Measurements from ENCODE around the gene BPIFA1.
A peak's percentile ranks its signal among the peaks of the same experiment; 100 is the strongest.

BPIFA1 gene

GRCh38 chr20:33235696-33236095, at the start of gene BPIFA1:
Gene BPIFA1 (plus strand): TSS chr20:33235996. CDS start chr20:33237712, 1,716 bp downstream.
- peaks cover 21% of the 10 kb centered on the region for H3K27me3 Mint-ChIP-seq
- no peaks in the 10 kb centered on the region for H3K9me3 Mint-ChIP-seq
- H3K4me3 Mint-ChIP-seq = no peak within 1 kb of the TSS
- H3K36me3 Mint-ChIP-seq (ENCODE audit: low read depth) = no peaks in the 10 kb centered on the region
- peaks cover 6% of the 10 kb centered on the region for H3K4me1 Mint-ChIP-seq (ENCODE audit: low read depth)
- H3K27ac Mint-ChIP-seq = no peak within 1 kb of the TSS

- Mint-ChIP-seq H3K4me1 (ENCODE audit: low read depth) (no peaks in the 10 kb centered on the region), H3K27me3 (peaks cover 9% of the 10 kb centered on the region), H3K4me3 (no peak overlapping the region), H3K27ac (no peak overlapping the region), H3K36me3 (ENCODE audit: low read depth) (no peaks in the 10 kb centered on the region), H3K9me3 (no peaks in the 10 kb centered on the region)
These were observed 48.3 kb upstream of the BPIFA1 start for GRCh38 chr20:33187491-33187890.

- no peaks in the 10 kb centered on the region for H3K36me3 Mint-ChIP-seq (ENCODE audit: low read depth)
- peaks cover 9% of the 10 kb centered on the region for H3K27me3 Mint-ChIP-seq
- H3K9me3 Mint-ChIP-seq = no peaks in the 10 kb centered on the region
- H3K4me3 Mint-ChIP-seq = no peak overlapping the region
- no peak overlapping the region for H3K27ac Mint-ChIP-seq
- H3K4me1 Mint-ChIP-seq (ENCODE audit: low read depth) = no peaks in the 10 kb centered on the region
These were observed 47.4 kb upstream of the BPIFA1 start for GRCh38 chr20:33188421-33188820.

GRCh38 chr20:33191484-33191883, 44.3 kb upstream of the BPIFA1 start:
- Mint-ChIP-seq H3K36me3 (ENCODE audit: low read depth) (no peaks in the 10 kb centered on the region), H3K4me1 (ENCODE audit: low read depth) (no peaks in the 10 kb centered on the region), H3K4me3 (no peak overlapping the region), H3K9me3 (no peaks in the 10 kb centered on the region), H3K27me3 (peaks cover 9% of the 10 kb centered on the region), H3K27ac (no peak overlapping the region)

- Mint-ChIP-seq H3K27ac (no peak overlapping the region), H3K36me3 (ENCODE audit: low read depth) (no peaks in the 10 kb centered on the region), H3K27me3 (peaks cover 9% of the 10 kb centered on the region), H3K9me3 (no peaks in the 10 kb centered on the region), H3K4me3 (no peak overlapping the region), H3K4me1 (ENCODE audit: low read depth) (no peaks in the 10 kb centered on the region)
These were observed 43.8 kb upstream of the BPIFA1 start for GRCh38 chr20:33191955-33192354.

GRCh38 chr20:33192912-33193501, 42.8 kb upstream of the BPIFA1 start:
- Mint-ChIP-seq H3K4me3 (no peak overlapping the region), H3K4me1 (ENCODE audit: low read depth) (no peaks in the 10 kb centered on the region), H3K36me3 (ENCODE audit: low read depth) (no peaks in the 10 kb centered on the region), H3K27me3 (peaks cover 9% of the 10 kb centered on the region), H3K27ac (no peak overlapping the region), H3K9me3 (no peaks in the 10 kb centered on the region)

GRCh38 chr20:33199026-33199425, 36.8 kb upstream of the BPIFA1 start:
- Mint-ChIP-seq H3K27me3 (peaks cover 16% of the 10 kb centered on the region), H3K4me1 (ENCODE audit: low read depth) (no peaks in the 10 kb centered on the region), H3K4me3 (no peak overlapping the region), H3K36me3 (ENCODE audit: low read depth) (no peaks in the 10 kb centered on the region), H3K9me3 (no peaks in the 10 kb centered on the region), H3K27ac (no peak overlapping the region)

- H3K9me3 Mint-ChIP-seq = no peaks in the 10 kb centered on the region
- no peaks in the 10 kb centered on the region for H3K36me3 Mint-ChIP-seq (ENCODE audit: low read depth)
- H3K4me1 Mint-ChIP-seq (ENCODE audit: low read depth) = no peaks in the 10 kb centered on the region
- no peak overlapping the region for H3K4me3 Mint-ChIP-seq
- peaks cover 19% of the 10 kb centered on the region for H3K27me3 Mint-ChIP-seq
- no peak overlapping the region for H3K27ac Mint-ChIP-seq
These were observed 33.3 kb upstream of the BPIFA1 start for GRCh38 chr20:33202451-33202850.

- H3K27me3 Mint-ChIP-seq = peaks cover 25% of the 10 kb centered on the region
- H3K9me3 Mint-ChIP-seq = no peaks in the 10 kb centered on the region
- no peaks in the 10 kb centered on the region for H3K4me1 Mint-ChIP-seq (ENCODE audit: low read depth)
- no peak overlapping the region for H3K27ac Mint-ChIP-seq
- H3K36me3 Mint-ChIP-seq (ENCODE audit: low read depth) = no peaks in the 10 kb centered on the region
- H3K4me3 Mint-ChIP-seq = no peak overlapping the region
These were observed 32.4 kb upstream of the BPIFA1 start for GRCh38 chr20:33203444-33203843.

- H3K9me3 Mint-ChIP-seq = no peaks in the 10 kb centered on the region
- H3K27me3 Mint-ChIP-seq = peaks cover 58% of the 10 kb centered on the region
- H3K4me1 Mint-ChIP-seq (ENCODE audit: low read depth) = no peaks in the 10 kb centered on the region
- no peaks in the 10 kb centered on the region for H3K36me3 Mint-ChIP-seq (ENCODE audit: low read depth)
- no peak overlapping the region for H3K4me3 Mint-ChIP-seq
- H3K27ac Mint-ChIP-seq = no peak overlapping the region
These were observed 26.0 kb upstream of the BPIFA1 start for GRCh38 chr20:33209789-33210188.

GRCh38 chr20:33210371-33210770, 25.4 kb upstream of the BPIFA1 start:
- Mint-ChIP-seq H3K4me1 (ENCODE audit: low read depth) (no peaks in the 10 kb centered on the region), H3K9me3 (no peaks in the 10 kb centered on the region), H3K36me3 (ENCODE audit: low read depth) (no peaks in the 10 kb centered on the region), H3K27ac (no peak overlapping the region), H3K27me3 (peaks cover 64% of the 10 kb centered on the region), H3K4me3 (no peak overlapping the region)

GRCh38 chr20:33211817-33212424, 23.9 kb upstream of the BPIFA1 start:
- no peak overlapping the region for H3K4me3 Mint-ChIP-seq
- H3K36me3 Mint-ChIP-seq (ENCODE audit: low read depth) = no peaks in the 10 kb centered on the region
- H3K9me3 Mint-ChIP-seq = no peaks in the 10 kb centered on the region
- H3K4me1 Mint-ChIP-seq (ENCODE audit: low read depth) = no peaks in the 10 kb centered on the region
- H3K27ac Mint-ChIP-seq = no peak overlapping the region
- peaks cover 70% of the 10 kb centered on the region for H3K27me3 Mint-ChIP-seq

- peaks cover 34% of the 10 kb centered on the region for H3K27me3 Mint-ChIP-seq
- H3K4me3 Mint-ChIP-seq = no peak within 1 kb of the TSS
- H3K4me1 Mint-ChIP-seq (ENCODE audit: low read depth) = no peaks in the 10 kb centered on the region
- no peak within 1 kb of the TSS for H3K27ac Mint-ChIP-seq
- H3K9me3 Mint-ChIP-seq = no peaks in the 10 kb centered on the region
- no peaks in the 10 kb centered on the region for H3K36me3 Mint-ChIP-seq (ENCODE audit: low read depth)
These were observed 18.7 kb upstream of the BPIFA1 start, which contains the start of gene BPIFA3 for GRCh38 chr20:33217052-33217451. Gene BPIFA3 (plus strand): TSS chr20:33217352. CDS start chr20:33217537, 185 bp downstream.

GRCh38 chr20:33224399-33224798, 11.4 kb upstream of the BPIFA1 start:
- Mint-ChIP-seq H3K4me1 (ENCODE audit: low read depth) (no peaks in the 10 kb centered on the region), H3K27ac (no peak overlapping the region), H3K36me3 (ENCODE audit: low read depth) (no peaks in the 10 kb centered on the region), H3K27me3 (peaks cover 9% of the 10 kb centered on the region), H3K4me3 (no peak overlapping the region), H3K9me3 (no peaks in the 10 kb centered on the region)

GRCh38 chr20:33229843-33230242, 6.0 kb upstream of the BPIFA1 start:
- H3K4me3 Mint-ChIP-seq = no peak overlapping the region
- H3K27ac Mint-ChIP-seq = peak overlapping the region; percentile 6
- H3K9me3 Mint-ChIP-seq = no peaks in the 10 kb centered on the region
- no peaks in the 10 kb centered on the region for H3K36me3 Mint-ChIP-seq (ENCODE audit: low read depth)
- peaks cover 15% of the 10 kb centered on the region for H3K4me1 Mint-ChIP-seq (ENCODE audit: low read depth)
- peaks cover 13% of the 10 kb centered on the region for H3K27me3 Mint-ChIP-seq

- Mint-ChIP-seq H3K27ac (no peak overlapping the region), H3K4me1 (ENCODE audit: low read depth) (peaks cover 15% of the 10 kb centered on the region), H3K4me3 (no peak overlapping the region), H3K27me3 (peaks cover 5% of the 10 kb centered on the region), H3K9me3 (no peaks in the 10 kb centered on the region), H3K36me3 (ENCODE audit: low read depth) (no peaks in the 10 kb centered on the region)
These were observed 4.6 kb upstream of the BPIFA1 start for GRCh38 chr20:33231237-33231636.

Measured in stimulated activated naive CD8-positive, alpha-beta T cell treated with anti-CD3 and anti-CD28 coated beads, Interleukin-15, Interleukin-2, amounts not matched to agents 100 ng/mL and 50 ng/mL, for 24 hours (primary cell).